Gastroesophageal sphincter (tissue), 3 donors: ENCODE results near the gene DERA.

Experiments used
- EP300 ChIP-seq: sonication (generic); formaldehyde crosslinking; IDR thresholded peaks from one replicate; pipeline ENCODE4 v1.6.1; 2017; ENCODE audit warnings: antibody characterized with exemption, mild to moderate bottlenecking
- POLR2A ChIP-seq, 2 donors: fragments of 450-650 bp; IDR thresholded peaks; one replicate each; pipeline ENCODE4 v1.6.1; 2017; ENCODE audit warnings: antibody characterized with exemption in 2 of 2, mild to moderate bottlenecking in 2 of 2, moderate library complexity in 1 of 2
- POLR2AphosphoS5 ChIP-seq: sonication (generic); formaldehyde crosslinking; IDR thresholded peaks from one replicate; pipeline ENCODE4 v1.6.1; 2017; ENCODE audit warnings: antibody characterized with exemption
- TF ChIP-seq, protein P1 (sequence below), 4 experiments: fragments of 200-600 bp in 2 of 4; fragments of 450-650 bp in 2 of 4; sonication (generic) in 1 of 4; IDR thresholded peaks; one replicate each; pipeline ENCODE4 v1.5.1; 2017 to 2019; ENCODE audit warnings: antibody characterized with exemption in 4 of 4, mild to moderate bottlenecking in 2 of 4, moderate library complexity in 2 of 4

DNA sequence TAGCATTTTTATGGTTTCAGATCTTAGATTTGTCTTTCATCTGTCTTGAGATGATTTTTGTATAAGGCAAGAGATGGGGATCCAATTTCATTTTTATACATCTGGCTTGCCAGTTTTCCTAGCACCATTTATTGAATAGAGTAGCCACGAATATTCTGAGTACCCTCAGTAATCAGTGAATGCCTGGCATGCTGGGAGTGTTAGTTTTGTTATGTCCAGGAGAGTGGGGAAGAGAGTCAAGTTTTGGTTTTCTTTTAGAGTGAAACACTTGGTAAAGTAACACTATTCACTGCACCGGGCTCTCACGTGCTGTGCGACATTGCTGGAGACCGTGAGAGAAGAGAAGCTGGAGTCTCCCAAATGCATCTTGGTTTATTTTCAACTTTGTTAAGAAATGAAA is 31.3 kb downstream of the DERA start:
- TF ChIP-seq, protein P1, sequence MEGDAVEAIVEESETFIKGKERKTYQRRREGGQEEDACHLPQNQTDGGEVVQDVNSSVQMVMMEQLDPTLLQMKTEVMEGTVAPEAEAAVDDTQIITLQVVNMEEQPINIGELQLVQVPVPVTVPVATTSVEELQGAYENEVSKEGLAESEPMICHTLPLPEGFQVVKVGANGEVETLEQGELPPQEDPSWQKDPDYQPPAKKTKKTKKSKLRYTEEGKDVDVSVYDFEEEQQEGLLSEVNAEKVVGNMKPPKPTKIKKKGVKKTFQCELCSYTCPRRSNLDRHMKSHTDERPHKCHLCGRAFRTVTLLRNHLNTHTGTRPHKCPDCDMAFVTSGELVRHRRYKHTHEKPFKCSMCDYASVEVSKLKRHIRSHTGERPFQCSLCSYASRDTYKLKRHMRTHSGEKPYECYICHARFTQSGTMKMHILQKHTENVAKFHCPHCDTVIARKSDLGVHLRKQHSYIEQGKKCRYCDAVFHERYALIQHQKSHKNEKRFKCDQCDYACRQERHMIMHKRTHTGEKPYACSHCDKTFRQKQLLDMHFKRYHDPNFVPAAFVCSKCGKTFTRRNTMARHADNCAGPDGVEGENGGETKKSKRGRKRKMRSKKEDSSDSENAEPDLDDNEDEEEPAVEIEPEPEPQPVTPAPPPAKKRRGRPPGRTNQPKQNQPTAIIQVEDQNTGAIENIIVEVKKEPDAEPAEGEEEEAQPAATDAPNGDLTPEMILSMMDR (IDR thresholded peaks at IDR 0.05), result no peak
- TF ChIP-seq POLR2A (IDR thresholded peaks at IDR 0.05), result no peak
- TF ChIP-seq EP300, result no peak
- TF ChIP-seq POLR2AphosphoS5, result no peak
